CD14-positive monocyte (primary cell): Measurements from ENCODE around the gene BRAF. TPM values are rescaled to one million over a fixed set of nuclear protein-coding genes. Genes with fewer than 3 reads are reported as not detected.
A peak's percentile ranks its signal among the peaks of the same experiment; 100 is the strongest.

ENCODE experiments used
- DNase-seq, 3 donors: peaks; one replicate each; pipeline ENCODE4 v3.0.0-alpha.2; 2011 to 2022
- H2AFZ ChIP-seq: 2 replicates; pipeline ENCODE4 v1.6.0; 2012; ENCODE audit warnings: mild to moderate bottlenecking, low read depth, low read length, inconsistent platforms; ENCODE audit not compliant: insufficient read depth, poor library complexity, severe bottlenecking
- H3K27ac ChIP-seq, 2 donors: 1 replicate in 1 of 2; 2 replicates in 1 of 2; pipeline ENCODE4 v1.5.1; 2012 to 2013; ENCODE audit warnings: low read length in 2 of 2, control low read depth in 1 of 2, inconsistent platforms in 1 of 2, low read depth in 1 of 2, mild to moderate bottlenecking in 1 of 2
- H3K27me3 ChIP-seq, 2 donors: one replicate each; pipeline versions ENCODE4 v1.6.0 to v1.6.1; 2011 to 2013; ENCODE audit warnings: low read length in 2 of 2; ENCODE audit not compliant: control insufficient read depth in 2 of 2, insufficient read depth in 2 of 2
- H3K36me3 ChIP-seq, 2 donors: replicated peaks in 1 of 2; 1 replicate in 1 of 2; 2 replicates in 1 of 2; pipeline versions ENCODE4 v1.5.1 to v1.6.1; 2012 to 2013; ENCODE audit warnings: low read length in 2 of 2, control low read depth in 1 of 2, inconsistent platforms in 1 of 2, mild to moderate bottlenecking in 1 of 2; ENCODE audit not compliant: insufficient read depth in 2 of 2, control insufficient read depth in 1 of 2
- H3K4me1 ChIP-seq, 2 donors: 1 replicate in 1 of 2; 2 replicates in 1 of 2; pipeline versions ENCODE4 v1.5.1 to v1.6.1; 2012 to 2013; ENCODE audit warnings: low read length in 2 of 2, control low read depth in 1 of 2, inconsistent platforms in 1 of 2, mild to moderate bottlenecking in 1 of 2, moderate library complexity in 1 of 2; ENCODE audit not compliant: insufficient read depth in 2 of 2, control insufficient read depth in 1 of 2
- H3K4me2 ChIP-seq: replicated peaks from 2 replicates; pipeline ENCODE3; 2012; ENCODE audit warnings: low read length, moderate library complexity, mild to moderate bottlenecking; ENCODE audit not compliant: poor library complexity, severe bottlenecking; ENCODE audit errors: extremely low read depth
- H3K4me3 ChIP-seq, 3 experiments: fragments of 200-600 bp in 1 of 3; sonication (generic) in 1 of 3; replicated peaks in 1 of 3; 1 replicate in 2 of 3; 2 replicates in 1 of 3; pipeline ENCODE4 v1.5.1; 2011 to 2013; ENCODE audit warnings: low read length in 3 of 3, mild to moderate bottlenecking in 3 of 3, control low read depth in 2 of 3, low read depth in 2 of 3, inconsistent platforms in 1 of 3, moderate library complexity in 1 of 3
- H3K79me2 ChIP-seq: 2 replicates; pipeline ENCODE4 v1.6.0; 2012; ENCODE audit warnings: mild to moderate bottlenecking, control low read depth, inconsistent platforms, low read length, moderate library complexity; ENCODE audit not compliant: insufficient read depth
- H3K9ac ChIP-seq: 2 replicates; pipeline ENCODE4 v1.6.0; 2017; ENCODE audit warnings: low read length, mild to moderate bottlenecking; ENCODE audit not compliant: insufficient read depth, poor library complexity, severe bottlenecking
- H3K9me3 ChIP-seq, 2 donors: replicated peaks in 1 of 2; 1 replicate in 1 of 2; 2 replicates in 1 of 2; pipeline versions ENCODE4 v1.5.1 to v1.6.1; 2012 to 2013; ENCODE audit warnings: low read length in 2 of 2, control low read depth in 1 of 2; ENCODE audit not compliant: control insufficient read depth in 1 of 2, insufficient read depth in 1 of 2
- H4K20me1 ChIP-seq: 2 replicates; pipeline ENCODE4 v1.6.0; 2012; ENCODE audit warnings: mild to moderate bottlenecking, low read length, control low read depth, moderate library complexity; ENCODE audit not compliant: insufficient read depth
- H3K27ac Mint-ChIP-seq, 7 donors: one replicate each; pipeline ENCODE4 v1.8.0; 2020; ENCODE audit warnings: mild to moderate bottlenecking in 7 of 7, mixed read lengths in 7 of 7, moderate library complexity in 6 of 7, inconsistent platforms in 2 of 7
- H3K27me3 Mint-ChIP-seq, 3 donors: one replicate each; pipeline ENCODE4 v1.8.0; 2021 to 2022; ENCODE audit warnings: low read depth in 3 of 3, mild to moderate bottlenecking in 3 of 3, mixed read lengths in 3 of 3, moderate library complexity in 3 of 3, inconsistent platforms in 1 of 3
- H3K36me3 Mint-ChIP-seq, 2 donors: one replicate each; pipeline ENCODE4 v1.8.0; 2020; ENCODE audit warnings: mixed read lengths in 2 of 2, inconsistent platforms in 1 of 2, mild to moderate bottlenecking in 1 of 2
- H3K4me1 Mint-ChIP-seq: one replicate; pipeline ENCODE4 v1.8.0; 2020; ENCODE audit warnings: mild to moderate bottlenecking, mixed read lengths
- H3K4me3 Mint-ChIP-seq, 2 donors: one replicate each; pipeline ENCODE4 v1.8.0; 2020; ENCODE audit warnings: mild to moderate bottlenecking in 2 of 2, mixed read lengths in 2 of 2, moderate library complexity in 1 of 2
- H3K9me3 Mint-ChIP-seq, 7 donors: one replicate each; pipeline ENCODE4 v1.8.0; 2020 to 2022; ENCODE audit warnings: mixed read lengths in 7 of 7, mild to moderate bottlenecking in 6 of 7, moderate library complexity in 6 of 7, inconsistent platforms in 2 of 7
- WGBS: methylation state at CpG from one replicate; pipeline ENCODE4 v1.1.5; 2013; ENCODE audit warnings: missing lambda C conversion rate; ENCODE audit not compliant: insufficient coverage; 5-methylcytosine and 5-hydroxymethylcytosine counted together
- intact Hi-C, 2 donors: fragments of 100-400 bp; cut with micrococcal nuclease; formaldehyde crosslinking; loops; one replicate each; pipeline versions ENCODE4 v1.15.0 to v1.15.1; 2023
- polyA plus RNA-seq, 3 donors: library from polyadenylated mRNA; depleted of rRNA in 1 of 3; unstranded in 2 of 3; stranded (reverse) in 1 of 3; fragments of 300-500 nt in 2 of 3; fragments of >200 nt in 1 of 3; fragmentation: Illumina TruSeq in 2 of 3; gene quantifications; 1 replicate in 2 of 3; 2 replicates in 1 of 3; pipeline ENCODE4 v1.2.3, GENCODE V29; 2012 to 2021
- TF ChIP-seq, protein P1 (sequence below): fragments of 200-600 bp; IDR thresholded peaks from one replicate; pipeline ENCODE4 v1.8.0; 2022; ENCODE audit warnings: antibody characterized with exemption, mild to moderate bottlenecking

Gene BRAF
- polyA plus RNA-seq, 3 donors, result 3.8 to 10.0 (median 5.6) TPM

DNA sequence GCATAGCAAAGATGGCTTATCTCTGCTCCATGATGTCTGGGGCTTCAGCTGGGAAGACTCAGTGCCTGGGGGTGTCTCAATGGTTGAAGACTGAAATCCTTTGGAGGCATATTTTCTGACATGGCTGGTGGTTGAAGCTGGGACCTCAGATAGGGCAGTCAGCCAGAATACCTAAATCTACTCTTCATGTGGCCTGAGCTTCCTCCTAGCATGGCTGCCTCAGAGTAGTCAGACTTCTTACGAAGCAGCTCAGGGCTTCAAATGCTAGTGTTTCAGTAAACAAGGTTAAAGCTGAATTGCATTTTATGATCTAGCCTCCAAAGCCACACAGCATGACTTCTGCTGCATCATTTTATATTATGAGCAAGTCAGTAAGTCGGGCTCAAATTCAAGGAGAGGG lies 2.6 kb upstream of the BRAF start:
- WGBS, result 100% methylated on average over 2 of the region's 2 CpGs
- no peaks in the 10 kb centered on the region for H3K36me3 ChIP-seq
- Mint-ChIP-seq H3K36me3 (no peaks in the 10 kb centered on the region), H3K9me3 (peaks cover 0 to 5% (median 3%) of the 10 kb centered on the region in 7 donors), H3K4me3 (no peak overlapping the region), H3K4me1 (peaks cover 4% of the 10 kb centered on the region), H3K27ac (no peak overlapping the region), H3K27me3 (peaks cover 0 to 10% (median 7%) of the 10 kb centered on the region in 3 donors)
- H3K79me2 ChIP-seq, result peaks cover 28% of the 10 kb centered on the region
- peaks cover 0 to 3% of the 10 kb centered on the region in 2 donors for H3K9me3 ChIP-seq
- TF ChIP-seq, protein P1, sequence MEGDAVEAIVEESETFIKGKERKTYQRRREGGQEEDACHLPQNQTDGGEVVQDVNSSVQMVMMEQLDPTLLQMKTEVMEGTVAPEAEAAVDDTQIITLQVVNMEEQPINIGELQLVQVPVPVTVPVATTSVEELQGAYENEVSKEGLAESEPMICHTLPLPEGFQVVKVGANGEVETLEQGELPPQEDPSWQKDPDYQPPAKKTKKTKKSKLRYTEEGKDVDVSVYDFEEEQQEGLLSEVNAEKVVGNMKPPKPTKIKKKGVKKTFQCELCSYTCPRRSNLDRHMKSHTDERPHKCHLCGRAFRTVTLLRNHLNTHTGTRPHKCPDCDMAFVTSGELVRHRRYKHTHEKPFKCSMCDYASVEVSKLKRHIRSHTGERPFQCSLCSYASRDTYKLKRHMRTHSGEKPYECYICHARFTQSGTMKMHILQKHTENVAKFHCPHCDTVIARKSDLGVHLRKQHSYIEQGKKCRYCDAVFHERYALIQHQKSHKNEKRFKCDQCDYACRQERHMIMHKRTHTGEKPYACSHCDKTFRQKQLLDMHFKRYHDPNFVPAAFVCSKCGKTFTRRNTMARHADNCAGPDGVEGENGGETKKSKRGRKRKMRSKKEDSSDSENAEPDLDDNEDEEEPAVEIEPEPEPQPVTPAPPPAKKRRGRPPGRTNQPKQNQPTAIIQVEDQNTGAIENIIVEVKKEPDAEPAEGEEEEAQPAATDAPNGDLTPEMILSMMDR, result no peak
- peaks cover 13 to 20% of the 10 kb centered on the region in 2 donors for H3K4me1 ChIP-seq
- intact Hi-C loops, result loop anchor here (5.0 to 10.0 kb wide), 4 partner anchors 85 to 1593 kb away; partner anchors contain the start of genes MRPS33 (in 1 of the 2), NDUFB2 (in 1 of the 2) and PARP12 (in 1 of the 2)
- peaks cover 4% of the 10 kb centered on the region for H4K20me1 ChIP-seq
- H3K4me2 ChIP-seq, result no peak overlapping the region
- H2AFZ ChIP-seq, result peak overlapping the region; percentile 11
- no peak for DNase-seq
- no peak overlapping the region for H3K9ac ChIP-seq
- no peak overlapping the region for H3K27ac ChIP-seq
- H3K4me3 ChIP-seq, result no peak overlapping the region
- H3K27me3 ChIP-seq, result no peaks in the 10 kb centered on the region

DNA sequence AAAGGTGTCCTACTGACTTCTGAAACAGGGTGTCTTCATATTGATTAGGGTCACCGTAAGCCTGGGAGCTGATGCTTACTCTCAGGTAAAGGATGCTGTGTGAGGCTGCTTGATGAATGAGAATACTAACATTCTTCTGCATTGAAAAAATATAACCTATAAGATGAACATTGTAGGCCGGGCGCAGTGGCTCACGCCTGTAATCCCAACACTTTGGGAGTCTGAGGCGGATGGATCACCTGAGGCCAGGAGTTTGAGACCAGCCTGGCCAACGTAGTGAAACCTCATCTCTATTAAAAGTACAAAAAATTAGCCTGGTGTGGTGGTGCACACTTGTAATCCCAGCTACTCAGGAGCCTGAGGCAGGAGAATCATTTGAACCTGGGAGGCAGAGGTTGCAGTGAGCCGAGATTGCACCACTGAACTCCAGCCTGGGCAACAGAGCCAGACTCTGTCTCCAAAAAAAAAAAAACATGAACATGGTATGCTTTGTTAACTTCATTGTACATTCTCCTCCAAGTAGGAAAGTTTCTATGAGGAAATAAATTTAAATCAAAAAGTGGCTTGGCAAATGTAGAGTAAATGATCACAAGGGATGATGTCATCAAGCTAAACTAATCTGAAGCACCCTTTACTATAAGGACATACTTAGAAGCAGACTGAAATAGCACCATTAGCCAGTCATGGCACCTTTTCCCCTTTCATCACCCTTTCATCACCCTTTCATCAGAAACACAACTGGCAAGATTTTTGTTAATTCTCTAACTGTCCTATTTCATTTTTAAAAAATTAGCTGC lies 1.5 kb upstream of the BRAF start:
- intact Hi-C loops, result loop anchor here (5.0 to 10.0 kb wide), 4 partner anchors 86 to 1591 kb away; partner anchors contain the start of genes MRPS33 (in 1 of the 2), NDUFB2 (in 1 of the 2) and PARP12 (in 1 of the 2)

More for the DNA sequence above, 1.5 kb upstream of the BRAF start:
- no peak overlapping the region for H3K9ac ChIP-seq
- H3K27ac Mint-ChIP-seq, result peak overlapping the region in 2 of 7 donors; percentile 52 to 70
- no peak overlapping the region for H3K4me2 ChIP-seq
- no peak overlapping the region for H3K4me3 ChIP-seq
- no peak overlapping the region for H3K4me3 Mint-ChIP-seq
- no peak overlapping the region for H3K27ac ChIP-seq
- H3K36me3 ChIP-seq, result no peaks in the 10 kb centered on the region
- H3K4me1 ChIP-seq, result peaks cover 13 to 21% of the 10 kb centered on the region in 2 donors
- no peak overlapping the region for H2AFZ ChIP-seq
- H3K27me3 ChIP-seq, result no peaks in the 10 kb centered on the region
- peaks cover 39% of the 10 kb centered on the region for H3K79me2 ChIP-seq
- peaks cover 0 to 10% (median 4%) of the 10 kb centered on the region in 3 donors for H3K27me3 Mint-ChIP-seq
- WGBS, result 100% methylated on average over 1 of the region's 7 CpGs
- TF ChIP-seq, protein P1, result no peak
- H3K4me1 Mint-ChIP-seq, result peaks cover 4% of the 10 kb centered on the region
- DNase-seq, result no peak
- peaks cover 0 to 3% of the 10 kb centered on the region in 2 donors for H3K9me3 ChIP-seq
- H4K20me1 ChIP-seq, result peaks cover 4% of the 10 kb centered on the region
- H3K36me3 Mint-ChIP-seq, result no peaks in the 10 kb centered on the region
- peaks cover 0 to 5% (median 3%) of the 10 kb centered on the region in 7 donors for H3K9me3 Mint-ChIP-seq
